ENCODE measurements around the gene SLC6A7. TPM values are rescaled to one million over a fixed set of nuclear protein-coding genes. Genes with fewer than 3 reads are reported as not detected.
A peak's percentile ranks its signal among the peaks of the same experiment; 100 is the strongest.

SLC6A7 gene
- total RNA-seq, 4 donors from 2014 or later, result 0.07 TPM; not detected in 3

- intact Hi-C loops (cut with DNase I; ENCODE audit: low total_unique reads) (no loop called here), in situ Hi-C loops (cut with MboI; ENCODE audit: low sequenced_read_pairs in 4 of 4) (no loop called here)
- H3K9me3 ChIP-seq, result no peaks in the 10 kb centered on the region
- H3K27me3 ChIP-seq, result no peaks in the 10 kb centered on the region
- H3K4me3 ChIP-seq, result peak overlapping the region in 2 of 4 donors; percentile 21 to 56
- H3K36me3 ChIP-seq, result no peaks in the 10 kb centered on the region
- H3K27ac ChIP-seq, result peak overlapping the region; percentile 76 to 84 (median 82)
- DNase-seq (no peak), ATAC-seq (no peak)
- H3K4me1 ChIP-seq, result peaks cover 10 to 11% of the 10 kb centered on the region in 2 donors
- TF ChIP-seq, protein P1, sequence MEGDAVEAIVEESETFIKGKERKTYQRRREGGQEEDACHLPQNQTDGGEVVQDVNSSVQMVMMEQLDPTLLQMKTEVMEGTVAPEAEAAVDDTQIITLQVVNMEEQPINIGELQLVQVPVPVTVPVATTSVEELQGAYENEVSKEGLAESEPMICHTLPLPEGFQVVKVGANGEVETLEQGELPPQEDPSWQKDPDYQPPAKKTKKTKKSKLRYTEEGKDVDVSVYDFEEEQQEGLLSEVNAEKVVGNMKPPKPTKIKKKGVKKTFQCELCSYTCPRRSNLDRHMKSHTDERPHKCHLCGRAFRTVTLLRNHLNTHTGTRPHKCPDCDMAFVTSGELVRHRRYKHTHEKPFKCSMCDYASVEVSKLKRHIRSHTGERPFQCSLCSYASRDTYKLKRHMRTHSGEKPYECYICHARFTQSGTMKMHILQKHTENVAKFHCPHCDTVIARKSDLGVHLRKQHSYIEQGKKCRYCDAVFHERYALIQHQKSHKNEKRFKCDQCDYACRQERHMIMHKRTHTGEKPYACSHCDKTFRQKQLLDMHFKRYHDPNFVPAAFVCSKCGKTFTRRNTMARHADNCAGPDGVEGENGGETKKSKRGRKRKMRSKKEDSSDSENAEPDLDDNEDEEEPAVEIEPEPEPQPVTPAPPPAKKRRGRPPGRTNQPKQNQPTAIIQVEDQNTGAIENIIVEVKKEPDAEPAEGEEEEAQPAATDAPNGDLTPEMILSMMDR (IDR thresholded peaks at IDR 0.05 in 4 of 5, conservative IDR thresholded peaks at IDR 0.05 in 1 of 5), result no peak
- no peak for TF ChIP-seq POLR2A (IDR thresholded peaks at IDR 0.05)
Observed at GRCh38 chr5:150157168-150157567, 32.7 kb upstream of the SLC6A7 start.

DNA sequence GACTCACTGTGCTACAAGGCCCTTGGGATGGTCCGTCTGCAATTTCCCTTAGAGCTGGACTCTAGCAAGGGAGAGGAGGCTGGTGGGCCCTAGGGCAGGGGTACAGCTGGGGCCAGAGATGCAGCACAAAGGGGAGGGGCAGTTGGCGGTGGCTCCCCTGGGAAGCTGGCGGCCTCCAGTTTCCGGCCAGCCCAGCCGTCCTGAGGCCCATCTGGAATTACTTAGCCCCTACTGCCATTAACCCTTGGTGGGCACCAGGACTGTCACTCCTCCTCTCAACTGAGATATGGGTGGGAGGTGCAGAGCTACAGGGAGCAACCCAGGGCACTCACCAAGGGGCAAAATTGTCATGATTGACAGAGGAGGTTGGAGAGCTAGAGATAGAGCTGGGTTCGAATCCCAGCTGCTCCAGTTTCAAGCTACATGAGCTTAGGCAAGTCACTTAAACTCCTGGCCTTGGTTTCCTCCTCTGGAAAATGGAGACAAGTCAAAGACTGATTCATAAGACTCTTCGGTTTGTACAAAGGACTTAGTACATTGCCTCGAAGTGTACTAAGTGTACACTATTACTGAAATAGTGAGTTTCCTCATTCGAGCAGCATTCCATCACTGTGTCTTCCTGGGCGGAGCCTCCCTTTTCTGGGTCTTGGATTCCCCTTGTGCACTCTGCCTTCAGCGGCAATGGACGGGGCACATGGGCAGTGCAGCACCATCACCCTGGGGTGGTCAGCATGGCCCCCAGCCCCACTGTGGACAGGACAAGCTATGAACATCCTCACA, 31.5 kb upstream of the SLC6A7 start:
- TF ChIP-seq, protein P1 (IDR thresholded peaks at IDR 0.05 in 4 of 5, conservative IDR thresholded peaks at IDR 0.05 in 1 of 5), result no peak
- peak in 1 of 2 donors; percentile 10 for TF ChIP-seq POLR2A (IDR thresholded peaks at IDR 0.05)
- no peaks in the 10 kb centered on the region for H3K27me3 ChIP-seq
- intact Hi-C loops (cut with DNase I; ENCODE audit: low total_unique reads) (no loop called here), in situ Hi-C loops (cut with MboI; ENCODE audit: low sequenced_read_pairs in 4 of 4) (no loop called here)
- peak overlapping the region; percentile 76 to 84 (median 82) for H3K27ac ChIP-seq
- H3K36me3 ChIP-seq, result no peaks in the 10 kb centered on the region
- H3K9me3 ChIP-seq, result no peaks in the 10 kb centered on the region
- peaks cover 13 to 14% of the 10 kb centered on the region in 2 donors for H3K4me1 ChIP-seq
- ATAC-seq, result no peak
- no peak for DNase-seq
- H3K4me3 ChIP-seq, result peak overlapping the region in 2 of 4 donors; percentile 15 to 56

DNA sequence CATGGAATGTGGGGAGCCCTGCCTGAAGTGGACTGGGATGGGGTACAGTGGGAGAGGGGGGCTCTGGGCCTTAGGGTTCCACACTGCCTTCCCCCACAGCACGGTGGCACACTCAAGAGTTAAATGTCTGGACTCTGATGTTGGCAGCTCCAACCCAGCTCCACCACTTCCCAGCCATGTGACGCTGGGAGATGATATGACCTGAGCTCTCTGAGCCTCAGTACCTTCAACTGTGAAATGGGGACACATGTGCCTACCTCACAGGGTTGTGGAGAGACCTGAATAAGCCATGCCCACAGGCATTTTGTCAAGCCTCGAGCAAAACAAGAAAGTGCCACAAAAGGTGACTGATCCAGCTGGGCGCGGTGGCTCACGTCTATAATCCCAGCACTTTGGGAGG, 30.8 kb upstream of the SLC6A7 start:
- Histone ChIP-seq H3K27me3 (no peaks in the 10 kb centered on the region), H3K36me3 (no peaks in the 10 kb centered on the region), H3K27ac (peak overlapping the region; percentile 76 to 84 (median 82)), H3K9me3 (no peaks in the 10 kb centered on the region), H3K4me3 (peak overlapping the region in 2 of 4 donors; percentile 4 to 15), H3K4me1 (peaks cover 20 to 21% of the 10 kb centered on the region in 2 donors)
- ATAC-seq (no peak), DNase-seq (no peak)
- in situ Hi-C loops (cut with MboI; ENCODE audit: low sequenced_read_pairs in 4 of 4), result no loop called here
- intact Hi-C loops (cut with DNase I; ENCODE audit: low total_unique reads), result no loop called here
- TF ChIP-seq, protein P1 (IDR thresholded peaks at IDR 0.05 in 4 of 5, conservative IDR thresholded peaks at IDR 0.05 in 1 of 5), result no peak
- no peak for TF ChIP-seq POLR2A (IDR thresholded peaks at IDR 0.05)

- ATAC-seq, result peak in 1 of 2 donors; percentile 12
- H3K4me3 ChIP-seq, result no peak overlapping the region
- H3K27me3 ChIP-seq, result no peaks in the 10 kb centered on the region
- in situ Hi-C loops (cut with MboI; ENCODE audit: low sequenced_read_pairs in 4 of 4) (loop anchor here (5.0 kb wide), 3 partner anchors 53 to 63 kb away; no protein-coding TSS in a partner anchor), intact Hi-C loops (cut with DNase I; ENCODE audit: low total_unique reads) (loop anchor here (2.0 kb wide), 1 partner anchor 191 kb away; no protein-coding TSS in a partner anchor)
- H3K27ac ChIP-seq, result peak overlapping the region; percentile 76 to 84 (median 82)
- peaks cover 21 to 25% of the 10 kb centered on the region in 2 donors for H3K4me1 ChIP-seq
- DNase-seq, result peak in 1 of 2 donors; percentile 40
- H3K9me3 ChIP-seq, result no peaks in the 10 kb centered on the region
- no peak for TF ChIP-seq POLR2A (IDR thresholded peaks at IDR 0.05)
- TF ChIP-seq, protein P1 (IDR thresholded peaks at IDR 0.05 in 4 of 5, conservative IDR thresholded peaks at IDR 0.05 in 1 of 5), result no peak
- H3K36me3 ChIP-seq, result no peaks in the 10 kb centered on the region
Observed at GRCh38 chr5:150159741-150160179, 30.1 kb upstream of the SLC6A7 start.

Measured in gastrocnemius medialis (tissue), 4 donors.